Activated gamma-delta T cell (primary cell): ENCODE data around the gene SLC43A1.

Experiments used
- DNase-seq: peaks from one replicate; lab custom pipeline; 2025; lab: John Stamatoyannopoulos, UW

Gene SLC43A1

DNA sequence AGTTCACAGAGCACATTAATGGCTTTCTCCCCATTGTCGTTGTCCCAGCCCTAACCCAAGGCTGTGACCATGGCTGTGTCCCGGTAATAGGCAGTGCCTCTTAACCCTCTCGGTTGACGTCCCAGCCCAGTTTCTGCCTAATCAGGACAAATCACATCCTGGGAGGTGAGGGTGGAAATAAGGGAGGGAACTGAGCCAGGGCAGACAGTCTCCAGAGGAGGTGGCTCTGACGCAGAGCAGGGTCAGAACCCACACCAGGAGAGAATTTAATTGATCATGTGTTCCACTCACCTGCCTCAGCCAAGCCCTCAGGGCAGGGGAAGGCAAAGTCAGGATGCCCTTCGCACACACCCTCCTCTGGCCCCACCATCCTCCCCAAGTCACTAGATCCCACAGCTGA is 17.0 kb downstream of the SLC43A1 start:
- DNase-seq: no peak

DNA sequence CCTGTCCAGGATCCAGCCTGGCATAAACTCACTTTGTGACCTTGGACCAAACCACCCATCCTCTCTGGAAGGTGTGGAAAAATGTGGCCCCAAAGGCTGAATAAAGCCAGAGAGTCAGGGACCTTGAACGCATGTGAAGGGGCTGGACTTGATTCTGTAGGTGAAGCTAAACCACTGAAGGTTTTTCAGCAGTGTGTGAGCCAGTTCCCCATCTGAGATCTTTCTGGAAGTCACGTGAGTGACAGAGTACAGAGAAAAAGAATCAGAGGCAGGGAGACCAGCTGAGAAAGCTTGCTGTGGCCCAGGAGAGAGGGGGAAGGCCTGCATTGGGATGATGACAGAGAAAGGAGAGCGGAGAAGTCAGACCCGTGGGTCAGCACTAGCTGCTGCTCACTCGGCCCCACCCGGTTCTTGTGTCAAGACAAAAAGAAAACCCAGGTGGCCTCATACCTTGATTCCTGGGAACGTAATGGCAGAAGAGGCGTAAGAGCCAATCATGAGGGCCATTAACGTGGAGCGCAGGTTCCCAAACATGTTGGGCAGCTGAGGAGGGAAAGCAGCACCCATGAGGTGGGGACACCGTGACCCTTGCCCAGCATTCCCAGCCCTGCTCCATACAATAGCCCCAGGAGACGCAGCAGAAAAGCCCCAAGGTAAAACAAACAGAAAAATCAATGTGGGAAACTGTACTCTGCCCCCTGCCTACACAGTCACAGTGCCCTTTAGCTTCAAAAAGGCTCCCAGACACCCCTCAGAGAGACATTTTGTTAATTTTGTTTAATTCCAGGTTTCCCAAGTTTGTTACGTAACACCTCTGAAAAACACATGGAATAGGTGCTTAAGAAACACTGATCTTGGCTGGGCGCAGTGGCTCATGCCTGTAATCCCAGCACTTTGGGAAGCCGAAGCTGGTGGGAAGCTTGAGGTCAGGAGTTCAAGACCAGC is 17.9 kb downstream of the SLC43A1 start:
- DNase-seq: no peak

- no peak for DNase-seq
These were observed 19.2 kb downstream of the SLC43A1 start for GRCh38 chr11:57496109-57496820.

DNA sequence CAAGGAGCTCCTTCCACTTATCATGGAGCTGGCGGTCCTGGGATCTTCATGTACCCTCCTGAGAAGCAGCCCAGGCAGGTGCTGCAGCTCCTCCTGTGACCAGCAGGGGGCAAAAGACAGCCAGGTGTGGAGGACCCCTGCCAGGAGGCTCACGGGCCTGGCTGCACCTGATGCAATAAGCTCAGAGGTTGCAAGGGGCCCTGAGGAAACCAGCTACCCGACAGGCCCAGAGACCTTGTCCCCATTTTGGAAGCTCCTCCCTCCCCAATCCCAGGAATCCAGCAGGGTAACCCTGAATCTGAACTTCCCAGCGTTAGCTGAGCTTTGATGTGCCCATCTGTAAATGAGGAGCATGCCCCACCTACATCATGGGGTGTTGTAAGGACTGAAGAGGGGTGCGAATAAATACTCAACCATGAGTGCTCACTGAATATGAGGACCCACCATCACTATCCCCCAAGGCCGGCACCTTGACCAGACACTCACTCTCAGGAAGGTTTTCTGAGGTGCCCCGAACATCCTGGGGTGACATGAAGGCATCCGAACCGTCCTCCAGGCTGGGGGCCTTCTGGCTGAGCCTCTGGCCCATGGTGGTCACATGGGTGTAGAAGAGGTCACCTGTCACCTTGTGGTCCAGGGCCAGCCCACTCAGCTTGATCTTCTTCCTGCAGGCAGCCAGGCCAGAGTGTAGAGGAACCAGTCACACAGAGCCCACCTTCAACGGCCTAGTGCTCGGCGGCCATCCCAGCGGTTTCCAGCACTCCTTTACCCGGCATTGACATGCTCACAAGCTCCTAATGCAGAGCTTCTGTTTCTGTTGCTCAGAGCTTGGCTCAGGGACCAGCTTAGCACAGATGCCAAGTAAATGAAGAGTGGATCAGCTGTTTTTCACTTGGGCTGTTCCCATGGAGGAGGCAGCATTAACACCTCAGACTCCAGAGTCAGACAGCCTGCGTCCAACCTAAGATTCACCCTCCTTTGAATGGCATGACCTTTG is 21.7 kb downstream of the SLC43A1 start:
- no peak for DNase-seq

DNA sequence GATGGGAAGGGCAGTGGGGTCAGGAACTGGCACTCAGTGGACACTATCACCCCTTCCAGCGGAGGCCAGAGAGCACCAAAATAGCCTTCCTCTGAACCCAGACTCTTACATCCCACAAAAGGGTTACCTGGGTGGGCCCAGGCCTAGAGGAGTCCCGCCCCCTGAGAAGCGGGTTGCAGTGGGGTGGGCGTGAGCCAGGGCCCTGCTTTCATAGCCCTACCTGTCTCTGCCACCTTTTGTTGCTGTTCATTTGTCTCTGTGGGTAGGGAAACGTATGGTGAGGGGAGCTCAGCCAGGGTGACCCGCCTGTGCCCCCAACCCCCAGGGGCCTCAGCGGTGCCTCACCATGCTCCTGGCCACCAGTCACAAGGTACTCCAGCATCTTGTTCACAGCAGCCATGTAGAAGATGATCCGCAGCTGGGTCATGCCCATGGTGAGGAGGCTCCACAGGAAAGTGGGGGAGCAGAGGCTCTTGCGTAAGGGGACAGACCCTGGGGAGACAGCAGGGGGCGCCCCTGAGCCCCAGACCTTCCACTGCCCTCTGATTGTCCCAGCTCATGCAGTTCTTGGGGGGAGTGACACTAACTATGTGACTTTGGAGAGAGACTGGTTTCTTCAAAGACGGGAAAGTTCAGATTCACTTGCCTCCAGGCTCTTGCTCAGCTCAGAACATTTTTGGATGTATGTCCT is 24.0 kb downstream of the SLC43A1 start:
- no peak for DNase-seq

DNA sequence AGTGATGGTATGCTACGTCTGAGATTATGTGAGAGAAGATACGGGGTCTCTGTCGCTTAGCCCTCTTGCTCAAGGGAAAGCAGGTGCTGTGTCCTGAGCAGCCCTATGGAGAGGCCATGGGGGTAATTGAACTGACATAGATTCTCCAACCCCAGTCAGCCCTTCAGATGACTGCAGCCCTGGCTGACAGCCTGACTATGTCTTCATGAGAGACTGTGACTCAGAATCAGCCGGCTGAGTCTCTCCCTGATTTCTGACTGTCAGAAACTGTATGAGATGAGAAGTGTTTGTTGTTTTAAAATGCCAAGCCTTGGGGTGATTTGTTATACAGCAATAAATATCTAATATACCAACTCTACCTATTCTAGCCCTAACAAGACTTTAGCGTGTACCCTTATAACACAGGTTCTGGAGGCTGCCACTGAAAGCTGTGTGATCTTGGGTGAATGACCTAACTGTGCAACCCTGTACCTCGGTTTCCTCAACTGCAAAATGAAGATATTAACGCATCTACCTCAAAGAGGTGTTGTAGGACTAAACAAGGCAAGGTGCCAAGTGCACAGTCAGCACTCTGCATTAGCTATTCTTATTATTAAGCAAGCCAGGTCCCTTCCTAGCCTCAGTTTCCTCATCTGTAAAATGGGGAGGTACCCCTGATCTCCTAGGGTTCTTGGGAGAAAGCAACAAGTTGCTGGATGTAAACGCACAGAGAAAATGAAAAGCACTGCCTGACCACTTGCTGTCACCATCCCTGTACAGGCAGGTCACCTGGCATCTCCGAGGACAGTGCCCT is 24.9 kb downstream of the SLC43A1 start:
- no peak for DNase-seq

DNA sequence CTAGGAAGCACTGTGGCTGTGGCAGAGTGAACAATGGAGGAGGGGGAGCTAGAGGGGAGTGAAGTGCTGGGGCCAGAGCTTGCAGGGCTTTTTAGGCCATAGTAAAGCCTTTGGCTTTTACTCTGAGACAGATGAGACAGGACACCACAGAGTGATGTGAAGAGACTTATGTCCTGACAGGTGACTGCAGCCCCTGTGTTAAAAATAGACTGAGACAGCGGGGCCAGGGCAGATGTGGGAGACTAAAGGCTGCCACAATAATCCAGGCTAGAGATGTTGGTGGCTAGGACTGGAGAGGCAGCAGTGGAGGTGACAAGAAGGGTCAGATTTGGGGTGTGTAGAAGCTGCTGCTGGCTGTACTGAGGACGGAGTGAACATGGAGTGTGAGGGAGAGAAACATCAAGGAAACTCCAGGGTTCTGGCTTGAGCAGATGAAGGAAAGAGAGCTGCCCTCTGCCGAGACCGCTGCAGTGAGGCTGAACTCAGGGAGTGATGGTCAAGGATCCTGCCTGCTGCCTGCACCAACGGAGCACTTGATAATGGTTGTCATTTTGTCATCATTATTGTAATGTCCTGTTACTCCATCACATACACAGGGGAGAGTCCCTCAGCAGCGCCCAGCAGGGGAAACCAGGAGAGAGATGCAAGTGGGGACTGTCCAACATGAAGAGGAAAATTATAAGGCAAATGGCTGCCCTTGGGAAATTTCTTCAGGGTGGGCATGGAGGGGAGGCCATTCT is 27.4 kb downstream of the SLC43A1 start:
- DNase-seq: no peak

DNA sequence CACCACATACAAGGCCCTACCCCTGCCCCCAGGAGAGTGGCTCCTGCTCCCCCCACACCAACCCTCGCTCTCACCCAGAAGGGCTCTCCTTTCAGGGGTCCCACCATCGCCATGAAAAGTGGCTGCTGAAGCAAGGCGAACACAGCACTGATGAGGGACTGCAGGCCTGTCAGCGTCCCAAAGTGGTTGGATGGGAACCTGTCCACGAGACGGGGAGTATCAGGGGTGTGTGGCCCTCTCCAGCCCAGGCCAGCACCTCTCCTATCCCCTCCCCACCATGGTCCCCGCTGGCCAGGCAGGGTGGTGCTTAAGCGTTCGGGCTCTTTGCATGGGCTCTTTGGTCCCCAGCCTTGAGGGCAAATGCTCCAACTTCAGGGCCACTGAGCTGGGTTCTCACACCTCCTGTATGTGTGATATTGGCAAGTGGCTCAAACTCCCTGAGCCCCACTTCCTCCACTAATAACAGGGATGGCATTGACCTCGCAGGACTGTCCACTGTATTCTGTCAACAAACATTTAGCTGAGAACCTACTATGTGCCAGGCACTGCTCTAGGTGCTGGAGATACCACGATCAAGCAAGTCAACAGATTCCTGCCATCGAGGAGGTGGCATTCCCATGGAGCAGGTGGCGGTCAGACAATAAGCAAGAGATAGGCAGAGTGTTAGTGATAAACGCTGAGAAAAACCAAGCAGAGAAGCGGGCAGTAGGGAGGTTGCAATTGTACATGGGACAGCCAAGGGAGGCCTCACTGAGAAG is 28.3 kb downstream of the SLC43A1 start:
- DNase-seq: no peak

DNA sequence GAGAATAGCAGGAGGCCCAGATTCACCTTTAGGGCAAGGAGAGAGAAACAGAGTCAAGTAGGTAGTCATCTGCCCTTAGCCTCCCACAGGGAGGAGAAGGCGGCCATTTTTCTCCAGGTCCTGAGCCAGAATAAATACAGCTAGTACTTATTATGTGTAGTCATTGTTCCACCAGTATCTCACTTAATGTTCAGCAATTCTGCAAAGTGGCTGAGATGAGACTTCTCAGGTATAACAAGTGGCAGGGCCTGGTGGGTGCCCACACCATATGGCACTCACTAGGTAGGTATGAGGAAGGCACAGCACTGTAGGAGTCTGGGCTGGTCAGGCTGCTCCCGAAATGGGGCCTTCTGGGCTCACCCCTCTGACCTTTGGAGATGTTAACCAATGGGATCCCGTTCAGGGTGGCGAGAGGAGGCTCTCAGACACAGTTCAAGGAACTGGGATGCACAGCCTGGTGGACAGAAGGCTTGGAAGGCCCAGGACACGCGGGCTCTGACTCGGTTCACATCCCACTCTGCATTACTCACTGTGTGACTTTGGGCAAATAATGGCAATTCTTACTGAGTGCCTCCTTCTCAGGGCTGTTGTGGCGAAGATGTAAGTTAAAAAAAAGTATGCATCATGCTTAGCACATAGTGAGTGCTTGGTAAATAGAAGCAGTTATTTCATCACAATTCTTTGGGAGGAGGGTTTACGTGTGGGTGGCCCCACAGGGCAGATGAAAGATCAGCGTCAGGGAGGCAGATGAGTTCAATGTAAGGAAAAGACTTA is 30.1 kb downstream of the SLC43A1 start:
- DNase-seq: no peak

DNA sequence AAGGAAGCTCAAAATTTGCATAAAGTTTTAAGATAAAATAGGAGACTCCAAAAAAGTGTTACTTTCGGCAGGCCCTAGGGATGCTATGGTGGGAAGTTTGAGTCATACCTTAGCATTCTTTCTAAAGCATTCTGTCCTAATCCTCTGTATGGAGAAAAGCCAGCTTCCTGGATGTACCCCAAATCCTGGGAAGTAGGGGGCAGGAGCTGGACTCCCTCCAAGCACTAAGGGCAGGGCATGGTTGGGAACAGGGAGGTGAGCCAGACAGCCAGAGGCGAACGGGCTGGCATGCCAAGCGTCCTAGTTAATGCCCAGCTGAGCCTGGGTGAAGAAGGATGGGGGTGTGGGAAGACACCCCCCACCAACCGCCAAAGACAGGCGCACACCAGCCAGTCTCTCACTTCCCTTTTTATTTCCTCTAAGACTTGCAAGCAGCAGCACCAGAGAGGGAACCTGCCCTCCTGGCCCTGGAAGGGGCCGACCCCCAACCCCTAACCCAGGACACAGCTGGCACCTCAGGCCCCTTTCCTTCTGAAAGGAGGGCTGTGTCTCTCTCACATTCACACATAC is 31.3 kb downstream of the SLC43A1 start:
- DNase-seq: no peak

DNA sequence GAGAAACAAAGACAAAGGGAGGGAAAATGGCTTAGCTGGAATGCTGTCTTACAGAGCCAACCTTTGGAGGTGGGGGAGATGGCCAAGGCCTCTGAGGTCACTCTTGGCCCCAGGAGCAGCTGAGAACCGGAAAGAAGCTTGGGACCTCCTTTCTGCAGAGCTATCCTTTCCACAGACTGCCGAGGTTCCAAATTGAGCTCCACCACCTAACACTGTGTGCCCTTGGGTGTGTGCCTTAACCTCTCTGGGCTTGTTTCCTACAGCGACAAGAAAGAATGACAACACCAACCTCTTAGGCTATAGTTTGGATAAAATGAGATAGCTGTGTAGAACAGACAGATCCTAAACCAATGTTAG is 32.0 kb downstream of the SLC43A1 start:
- no peak for DNase-seq

- DNase-seq: no peak
These were observed 32.5 kb downstream of the SLC43A1 start for GRCh38 chr11:57482782-57483561.

GRCh38 chr11:57481915-57482781 is 33.4 kb downstream of the SLC43A1 start:
- DNase-seq: no peak

- no peak for DNase-seq
These were observed 34.2 kb downstream of the SLC43A1 start for GRCh38 chr11:57481315-57481714.

DNA sequence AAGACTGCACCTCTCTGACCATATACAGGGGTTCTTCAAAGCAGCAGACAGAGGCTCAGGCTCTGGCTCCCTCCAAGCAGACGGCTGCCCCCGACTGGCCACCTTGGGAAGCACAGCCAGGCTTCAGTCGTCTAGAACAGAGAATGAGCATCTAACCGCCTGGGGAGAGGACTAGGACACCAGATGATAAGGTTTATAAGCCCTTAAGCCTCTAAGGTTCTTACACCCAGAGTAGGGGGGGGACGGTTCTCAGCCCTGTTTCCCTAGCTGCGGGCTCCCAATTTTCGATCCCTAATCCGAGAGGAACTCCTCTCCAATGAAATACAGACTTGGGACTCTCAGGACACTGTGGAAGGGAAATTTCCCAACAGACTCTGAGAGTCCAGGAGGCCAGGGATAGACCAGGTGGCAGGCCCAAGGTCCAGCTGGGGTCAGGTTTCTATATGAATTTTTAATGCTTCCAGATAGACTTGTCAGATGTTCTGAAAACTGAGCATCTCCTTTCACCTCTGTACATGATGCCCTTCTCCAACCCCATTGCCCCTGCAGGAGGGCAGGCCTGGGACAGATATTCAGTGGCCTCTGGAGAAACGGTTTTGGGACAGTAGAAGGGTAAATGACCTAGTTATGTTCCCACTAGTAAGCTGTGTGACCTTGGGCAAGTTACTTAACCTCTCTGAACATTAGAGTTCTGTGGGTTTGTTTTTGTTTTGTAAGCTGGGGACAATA is 34.9 kb downstream of the SLC43A1 start:
- no peak for DNase-seq
